ENCODE results near the gene YY2. TPM values are rescaled to one million over a fixed set of nuclear protein-coding genes. Genes with fewer than 3 reads are reported as not detected.

Gene YY2
- total and polyA plus RNA-seq, 9 donors = 1.1 to 3.1 (median 2.4) TPM

DNA sequence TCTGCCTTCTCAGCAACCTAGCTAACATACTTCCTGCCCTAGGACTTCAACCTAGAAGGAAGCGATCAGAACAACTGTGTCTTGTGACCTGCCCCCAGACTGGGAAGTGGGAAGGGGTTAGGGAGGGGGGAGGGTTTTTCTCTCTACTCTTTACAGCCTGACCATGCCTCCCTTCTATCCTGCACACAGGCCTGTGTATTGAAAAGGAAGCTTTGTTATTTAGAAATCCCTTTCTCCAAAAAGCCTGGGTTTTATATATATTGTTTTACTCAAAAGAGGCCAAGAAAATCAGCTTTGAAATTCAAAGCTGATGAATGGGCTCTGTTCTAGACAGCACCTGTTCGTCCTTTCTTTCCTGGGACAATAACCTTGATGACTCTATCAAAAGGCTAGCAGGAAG, 49.5 kb downstream of the YY2 start:
- TF ChIP-seq, protein P1, sequence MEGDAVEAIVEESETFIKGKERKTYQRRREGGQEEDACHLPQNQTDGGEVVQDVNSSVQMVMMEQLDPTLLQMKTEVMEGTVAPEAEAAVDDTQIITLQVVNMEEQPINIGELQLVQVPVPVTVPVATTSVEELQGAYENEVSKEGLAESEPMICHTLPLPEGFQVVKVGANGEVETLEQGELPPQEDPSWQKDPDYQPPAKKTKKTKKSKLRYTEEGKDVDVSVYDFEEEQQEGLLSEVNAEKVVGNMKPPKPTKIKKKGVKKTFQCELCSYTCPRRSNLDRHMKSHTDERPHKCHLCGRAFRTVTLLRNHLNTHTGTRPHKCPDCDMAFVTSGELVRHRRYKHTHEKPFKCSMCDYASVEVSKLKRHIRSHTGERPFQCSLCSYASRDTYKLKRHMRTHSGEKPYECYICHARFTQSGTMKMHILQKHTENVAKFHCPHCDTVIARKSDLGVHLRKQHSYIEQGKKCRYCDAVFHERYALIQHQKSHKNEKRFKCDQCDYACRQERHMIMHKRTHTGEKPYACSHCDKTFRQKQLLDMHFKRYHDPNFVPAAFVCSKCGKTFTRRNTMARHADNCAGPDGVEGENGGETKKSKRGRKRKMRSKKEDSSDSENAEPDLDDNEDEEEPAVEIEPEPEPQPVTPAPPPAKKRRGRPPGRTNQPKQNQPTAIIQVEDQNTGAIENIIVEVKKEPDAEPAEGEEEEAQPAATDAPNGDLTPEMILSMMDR (IDR thresholded peaks at IDR 0.05) = no peak
- TF ChIP-seq EP300 (IDR thresholded peaks at IDR 0.05) (no peak), POLR2A (IDR thresholded peaks at IDR 0.05) (no peak)
- H3K27me3 ChIP-seq = no peaks in the 10 kb centered on the region
- H3K4me1 ChIP-seq (ENCODE audit: insufficient read depth) = no peaks in the 10 kb centered on the region
- no peaks in the 10 kb centered on the region for H3K9me3 ChIP-seq
- 61 to 76% (median 65%) methylated on average over 2 of the region's 2 CpGs for WGBS, 3 donors
- no peaks in the 10 kb centered on the region for H3K36me3 ChIP-seq
- DNase-seq = no peak
- no peak overlapping the region for H3K4me3 ChIP-seq
- no peak overlapping the region for H3K27ac ChIP-seq
- intact Hi-C loops (cut with DNase I) = no loop called here

DNA sequence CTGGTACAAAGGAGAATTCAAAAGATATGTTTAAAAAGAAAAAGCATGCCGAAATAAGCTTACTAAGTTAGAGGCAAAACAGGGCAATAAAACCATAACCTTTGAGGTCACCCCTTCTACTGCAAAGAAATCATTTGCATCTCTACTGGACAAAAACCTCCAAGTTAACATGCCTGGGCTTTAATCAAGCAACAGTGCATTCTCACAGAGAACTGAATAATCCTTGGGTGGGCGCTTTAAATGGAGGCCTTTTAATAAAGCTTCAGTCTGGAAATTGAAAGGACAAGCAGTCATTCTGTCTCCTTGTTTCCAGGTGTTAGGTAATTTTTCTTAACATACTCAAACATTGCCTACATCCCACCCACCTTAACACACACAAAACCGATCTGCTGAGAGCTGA, 50.2 kb downstream of the YY2 start:
- DNase-seq = no peak
- Histone ChIP-seq H3K27me3 (no peaks in the 10 kb centered on the region), H3K4me1 (ENCODE audit: insufficient read depth) (no peaks in the 10 kb centered on the region), H3K4me3 (no peak overlapping the region), H3K27ac (no peak overlapping the region), H3K9me3 (no peaks in the 10 kb centered on the region), H3K36me3 (no peaks in the 10 kb centered on the region)
- WGBS, 3 donors = 74 to 79% (median 77%) methylated on average over 3 of the region's 3 CpGs
- intact Hi-C loops (cut with DNase I) = no loop called here
- TF ChIP-seq, protein P1 (IDR thresholded peaks at IDR 0.05) = no peak
- no peak for TF ChIP-seq EP300 (IDR thresholded peaks at IDR 0.05)
- TF ChIP-seq POLR2A (IDR thresholded peaks at IDR 0.05) = no peak

DNA sequence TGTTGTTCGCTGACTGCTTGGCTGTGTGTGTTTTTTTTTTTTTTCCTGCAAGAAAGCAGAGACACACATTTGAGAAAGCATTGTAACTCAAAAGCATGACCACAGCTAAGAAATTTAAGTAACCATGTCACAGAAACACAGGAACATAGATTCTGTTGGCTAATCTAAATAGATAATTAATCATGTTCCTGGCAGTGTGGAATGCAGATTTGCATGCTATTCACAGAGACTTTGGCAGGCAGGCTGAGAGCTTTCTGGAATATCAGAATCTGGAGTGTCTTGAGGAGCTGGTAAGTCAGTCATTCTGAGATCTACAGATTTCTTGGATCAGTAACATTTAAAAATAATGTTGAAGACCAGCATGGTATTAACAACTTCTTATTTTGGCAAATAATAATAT, 51.5 kb downstream of the YY2 start:
- WGBS, 3 donors = 48 to 50% (median 48%) methylated on average over 1 of the region's 1 CpG
- no peak for TF ChIP-seq EP300 (IDR thresholded peaks at IDR 0.05)
- TF ChIP-seq, protein P1 (IDR thresholded peaks at IDR 0.05) = no peak
- no peak for TF ChIP-seq POLR2A (IDR thresholded peaks at IDR 0.05)
- Histone ChIP-seq H3K27me3 (no peaks in the 10 kb centered on the region), H3K4me1 (ENCODE audit: insufficient read depth) (no peaks in the 10 kb centered on the region), H3K4me3 (no peak overlapping the region), H3K27ac (no peak overlapping the region), H3K36me3 (no peaks in the 10 kb centered on the region), H3K9me3 (no peaks in the 10 kb centered on the region)
- intact Hi-C loops (cut with DNase I) = no loop called here
- DNase-seq = no peak

Small RNA genes within 50 kb of the gene (small RNA-seq; reads per million reads assigned to genes)
- gene U73479.1 = not detected

Other genes with a start within 250 kb of the YY2 start
- gene KLHL34, start 197.7 kb upstream of the YY2 start, total RNA-seq = not detected
- gene KLHL34, start 197.7 kb upstream of the YY2 start, polyA plus RNA-seq = under 1 TPM in 1 of 2 donors, not detected in 1; 0.02 TPM
- 1 to 10 TPM in 1 of 7 donors, under 1 TPM in 5, not detected in 1; 0.43 to 1.4 (median 0.60) TPM for gene SMPX, start 97.9 kb upstream of the YY2 start, total RNA-seq
- gene SMPX, start 97.9 kb upstream of the YY2 start, polyA plus RNA-seq = 1 to 10 TPM in 1 of 2 donors, under 1 TPM in 1; 0.62 to 1.1 TPM
- 10 to 100 TPM in 6 of 7 donors, 1 to 10 TPM in 1; 9.7 to 18.7 (median 15.6) TPM for gene MBTPS2, start 16.4 kb upstream of the YY2 start, total RNA-seq
- gene MBTPS2, start 16.4 kb upstream of the YY2 start, polyA plus RNA-seq = 10 to 100 TPM in 1 of 2 donors, 1 to 10 TPM in 1; 8.3 to 12.6 TPM
- gene SMS, start 84.7 kb downstream of the YY2 start, total RNA-seq = 100 to 1,000 TPM in 2 of 7 donors, 10 to 100 TPM in 5; 52.8 to 123 (median 76.4) TPM
- gene SMS, start 84.7 kb downstream of the YY2 start, polyA plus RNA-seq = 100 to 1,000 TPM; 147 to 204 TPM
- gene PHEX, start 176.3 kb downstream of the YY2 start, total RNA-seq = 1 to 10 TPM in 3 of 7 donors, under 1 TPM in 4; 0.46 to 4.4 (median 0.94) TPM
- 10 to 100 TPM in 1 of 2 donors, 1 to 10 TPM in 1; 5.9 to 18.9 TPM for gene PHEX, start 176.3 kb downstream of the YY2 start, polyA plus RNA-seq

Measured in ovary (tissue), 9 donors.